CD14-positive monocyte (primary cell): ENCODE results near the gene PDE4C. TPM values are rescaled to one million over a fixed set of nuclear protein-coding genes. Genes with fewer than 3 reads are reported as not detected.

ENCODE experiments used
- DNase-seq, 3 donors: peaks; one replicate each; pipeline ENCODE4 v3.0.0-alpha.2; 2011 to 2022
- H2AFZ ChIP-seq: 2 replicates; pipeline ENCODE4 v1.6.0; 2012; ENCODE audit warnings: mild to moderate bottlenecking, low read depth, low read length, inconsistent platforms; ENCODE audit not compliant: insufficient read depth, poor library complexity, severe bottlenecking
- H3K27ac ChIP-seq, 2 donors: 1 replicate in 1 of 2; 2 replicates in 1 of 2; pipeline ENCODE4 v1.5.1; 2012 to 2013; ENCODE audit warnings: low read length in 2 of 2, control low read depth in 1 of 2, inconsistent platforms in 1 of 2, low read depth in 1 of 2, mild to moderate bottlenecking in 1 of 2
- H3K27me3 ChIP-seq, 2 donors: one replicate each; pipeline versions ENCODE4 v1.6.0 to v1.6.1; 2011 to 2013; ENCODE audit warnings: low read length in 2 of 2; ENCODE audit not compliant: control insufficient read depth in 2 of 2, insufficient read depth in 2 of 2
- H3K36me3 ChIP-seq, 2 donors: replicated peaks in 1 of 2; 1 replicate in 1 of 2; 2 replicates in 1 of 2; pipeline versions ENCODE4 v1.5.1 to v1.6.1; 2012 to 2013; ENCODE audit warnings: low read length in 2 of 2, control low read depth in 1 of 2, inconsistent platforms in 1 of 2, mild to moderate bottlenecking in 1 of 2; ENCODE audit not compliant: insufficient read depth in 2 of 2, control insufficient read depth in 1 of 2
- H3K4me1 ChIP-seq, 2 donors: 1 replicate in 1 of 2; 2 replicates in 1 of 2; pipeline versions ENCODE4 v1.5.1 to v1.6.1; 2012 to 2013; ENCODE audit warnings: low read length in 2 of 2, control low read depth in 1 of 2, inconsistent platforms in 1 of 2, mild to moderate bottlenecking in 1 of 2, moderate library complexity in 1 of 2; ENCODE audit not compliant: insufficient read depth in 2 of 2, control insufficient read depth in 1 of 2
- H3K4me2 ChIP-seq: replicated peaks from 2 replicates; pipeline ENCODE3; 2012; ENCODE audit warnings: low read length, moderate library complexity, mild to moderate bottlenecking; ENCODE audit not compliant: poor library complexity, severe bottlenecking; ENCODE audit errors: extremely low read depth
- H3K4me3 ChIP-seq, 3 experiments: fragments of 200-600 bp in 1 of 3; sonication (generic) in 1 of 3; replicated peaks in 1 of 3; 1 replicate in 2 of 3; 2 replicates in 1 of 3; pipeline ENCODE4 v1.5.1; 2011 to 2013; ENCODE audit warnings: low read length in 3 of 3, mild to moderate bottlenecking in 3 of 3, control low read depth in 2 of 3, low read depth in 2 of 3, inconsistent platforms in 1 of 3, moderate library complexity in 1 of 3
- H3K79me2 ChIP-seq: 2 replicates; pipeline ENCODE4 v1.6.0; 2012; ENCODE audit warnings: mild to moderate bottlenecking, control low read depth, inconsistent platforms, low read length, moderate library complexity; ENCODE audit not compliant: insufficient read depth
- H3K9ac ChIP-seq: 2 replicates; pipeline ENCODE4 v1.6.0; 2017; ENCODE audit warnings: low read length, mild to moderate bottlenecking; ENCODE audit not compliant: insufficient read depth, poor library complexity, severe bottlenecking
- H3K9me3 ChIP-seq, 2 donors: replicated peaks in 1 of 2; 1 replicate in 1 of 2; 2 replicates in 1 of 2; pipeline versions ENCODE4 v1.5.1 to v1.6.1; 2012 to 2013; ENCODE audit warnings: low read length in 2 of 2, control low read depth in 1 of 2; ENCODE audit not compliant: control insufficient read depth in 1 of 2, insufficient read depth in 1 of 2
- H4K20me1 ChIP-seq: 2 replicates; pipeline ENCODE4 v1.6.0; 2012; ENCODE audit warnings: mild to moderate bottlenecking, low read length, control low read depth, moderate library complexity; ENCODE audit not compliant: insufficient read depth
- H3K27ac Mint-ChIP-seq, 7 donors: one replicate each; pipeline ENCODE4 v1.8.0; 2020; ENCODE audit warnings: mild to moderate bottlenecking in 7 of 7, mixed read lengths in 7 of 7, moderate library complexity in 6 of 7, inconsistent platforms in 2 of 7
- H3K27me3 Mint-ChIP-seq, 3 donors: one replicate each; pipeline ENCODE4 v1.8.0; 2021 to 2022; ENCODE audit warnings: low read depth in 3 of 3, mild to moderate bottlenecking in 3 of 3, mixed read lengths in 3 of 3, moderate library complexity in 3 of 3, inconsistent platforms in 1 of 3
- H3K36me3 Mint-ChIP-seq, 2 donors: one replicate each; pipeline ENCODE4 v1.8.0; 2020; ENCODE audit warnings: mixed read lengths in 2 of 2, inconsistent platforms in 1 of 2, mild to moderate bottlenecking in 1 of 2
- H3K4me1 Mint-ChIP-seq: one replicate; pipeline ENCODE4 v1.8.0; 2020; ENCODE audit warnings: mild to moderate bottlenecking, mixed read lengths
- H3K4me3 Mint-ChIP-seq, 2 donors: one replicate each; pipeline ENCODE4 v1.8.0; 2020; ENCODE audit warnings: mild to moderate bottlenecking in 2 of 2, mixed read lengths in 2 of 2, moderate library complexity in 1 of 2
- H3K9me3 Mint-ChIP-seq, 7 donors: one replicate each; pipeline ENCODE4 v1.8.0; 2020 to 2022; ENCODE audit warnings: mixed read lengths in 7 of 7, mild to moderate bottlenecking in 6 of 7, moderate library complexity in 6 of 7, inconsistent platforms in 2 of 7
- CTCF ChIP-seq: fragments of 200-600 bp; IDR thresholded peaks from one replicate; pipeline ENCODE4 v1.8.0; 2022; ENCODE audit warnings: antibody characterized with exemption, mild to moderate bottlenecking
- WGBS: methylation state at CpG from one replicate; pipeline ENCODE4 v1.1.5; 2013; ENCODE audit warnings: missing lambda C conversion rate; ENCODE audit not compliant: insufficient coverage; 5-methylcytosine and 5-hydroxymethylcytosine counted together
- intact Hi-C, 2 donors: fragments of 100-400 bp; cut with micrococcal nuclease; formaldehyde crosslinking; loops; one replicate each; pipeline versions ENCODE4 v1.15.0 to v1.15.1; 2023
- polyA plus RNA-seq, 3 donors: library from polyadenylated mRNA; depleted of rRNA in 1 of 3; unstranded in 2 of 3; stranded (reverse) in 1 of 3; fragments of 300-500 nt in 2 of 3; fragments of >200 nt in 1 of 3; fragmentation: Illumina TruSeq in 2 of 3; gene quantifications; 1 replicate in 2 of 3; 2 replicates in 1 of 3; pipeline ENCODE4 v1.2.3, GENCODE V29; 2012 to 2021

Gene PDE4C
- polyA plus RNA-seq, 3 donors = not detected

DNA sequence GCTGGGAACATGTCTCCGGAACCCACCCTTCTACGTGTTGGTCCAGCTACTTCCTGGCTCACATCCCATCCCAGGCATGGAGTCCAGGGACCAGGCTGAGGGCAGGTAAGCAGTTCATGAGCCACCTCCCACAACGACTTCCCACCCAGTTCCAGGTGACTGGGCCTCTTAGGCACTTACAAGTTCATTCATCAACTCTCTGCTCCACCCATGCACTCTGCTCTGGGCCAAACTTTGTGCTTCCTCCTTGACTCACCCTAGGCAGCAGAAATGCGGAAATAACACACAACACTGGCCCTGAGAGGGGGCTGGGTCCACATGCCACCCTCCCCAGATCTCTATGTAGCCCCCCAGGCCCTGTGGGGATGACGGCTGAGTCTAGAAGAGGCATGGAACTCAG lies 27.5 kb upstream of the PDE4C start:
- Histone ChIP-seq H3K36me3 (no peaks in the 10 kb centered on the region), H3K79me2 (no peaks in the 10 kb centered on the region), H4K20me1 (no peaks in the 10 kb centered on the region), H3K4me2 (no peak overlapping the region), H3K9ac (no peak overlapping the region), H3K4me1 (peaks cover 20 to 25% of the 10 kb centered on the region in 2 donors), H3K4me3 (no peak overlapping the region), H3K9me3 (no peaks in the 10 kb centered on the region), H3K27me3 (peaks cover 0 to 2% of the 10 kb centered on the region in 2 donors), H2AFZ (no peak overlapping the region), H3K27ac (peak overlapping the region in 1 of 2 donors; percentile 65)
- Mint-ChIP-seq H3K27me3 (peaks cover 3 to 27% (median 10%) of the 10 kb centered on the region in 3 donors), H3K9me3 (no peaks in the 10 kb centered on the region), H3K4me3 (peak overlapping the region in 1 of 2 donors; percentile 39), H3K27ac (peak overlapping the region in 6 of 7 donors; percentile 48 to 89 (median 81)), H3K36me3 (no peaks in the 10 kb centered on the region), H3K4me1 (peaks cover 21% of the 10 kb centered on the region)
- 58% methylated on average over 3 of the region's 5 CpGs for WGBS
- intact Hi-C loops = loop anchor here (2.0 to 10.0 kb wide), 5 partner anchors 141 to 241 kb away; no protein-coding TSS in a partner anchor
- peak in 2 of 3 donors; percentile 63 to 81 for DNase-seq
- no peak for TF ChIP-seq CTCF

GRCh38 chr19:18253130-18253529 lies 26.9 kb upstream of the PDE4C start:
- Histone ChIP-seq H3K9ac (no peak overlapping the region), H3K4me2 (no peak overlapping the region), H3K4me1 (peaks cover 20 to 25% of the 10 kb centered on the region in 2 donors), H3K36me3 (no peaks in the 10 kb centered on the region), H3K9me3 (no peaks in the 10 kb centered on the region), H3K4me3 (no peak overlapping the region), H2AFZ (no peak overlapping the region), H3K27me3 (peaks cover 0 to 2% of the 10 kb centered on the region in 2 donors), H4K20me1 (no peaks in the 10 kb centered on the region), H3K79me2 (no peaks in the 10 kb centered on the region), H3K27ac (no peak overlapping the region)
- Mint-ChIP-seq H3K4me3 (peak overlapping the region in 1 of 2 donors; percentile 39), H3K9me3 (no peaks in the 10 kb centered on the region), H3K27me3 (peaks cover 5 to 27% (median 10%) of the 10 kb centered on the region in 3 donors), H3K27ac (peak overlapping the region in 4 of 7 donors; percentile 14 to 89 (median 57)), H3K4me1 (peaks cover 21% of the 10 kb centered on the region), H3K36me3 (no peaks in the 10 kb centered on the region)
- WGBS = 100% methylated on average over 1 of the region's 4 CpGs
- intact Hi-C loops = loop anchor here (2.0 to 10.0 kb wide), 5 partner anchors 140 to 241 kb away; no protein-coding TSS in a partner anchor
- TF ChIP-seq CTCF = no peak
- DNase-seq = no peak
